ENCODE data around the gene PITPNB. TPM values are rescaled to one million over a fixed set of nuclear protein-coding genes. Genes with fewer than 3 reads are reported as not detected.

The PITPNB gene
- total and polyA plus RNA-seq, 2 donors from 2014 or later, result 23.7 to 72.0 TPM

- H3K9me3 ChIP-seq (ENCODE audit: control insufficient read depth in 2 of 3, insufficient read depth in 1 of 3, low read length in 3 of 3), result no peaks in the 10 kb centered on the region
- FAIRE-seq (no peak), DNase-seq (no peak)
- intact Hi-C loops (cut with DNase I), result no loop called here
- H3K9ac ChIP-seq (ENCODE audit: low read length in 3 of 3), result no peak overlapping the region
- peaks cover 0 to 4% (median 2%) of the 10 kb centered on the region in 3 donors for H3K36me3 ChIP-seq (ENCODE audit: control insufficient read depth in 2 of 3, insufficient read depth in 3 of 3, low read length in 3 of 3)
- peaks cover 4 to 22% (median 15%) of the 10 kb centered on the region in 3 donors for H3K4me1 ChIP-seq (ENCODE audit: control insufficient read depth in 2 of 3, insufficient read depth in 2 of 3, low read depth in 1 of 3, low read length in 3 of 3)
- peak overlapping the region in 1 of 2 donors; percentile 45 for H3K27ac ChIP-seq (ENCODE audit: low read depth in 2 of 2, low read length in 2 of 2)
- no peaks in the 10 kb centered on the region for H3K27me3 ChIP-seq (ENCODE audit: control insufficient read depth, insufficient read depth, low read length)
- TF ChIP-seq, protein P1, sequence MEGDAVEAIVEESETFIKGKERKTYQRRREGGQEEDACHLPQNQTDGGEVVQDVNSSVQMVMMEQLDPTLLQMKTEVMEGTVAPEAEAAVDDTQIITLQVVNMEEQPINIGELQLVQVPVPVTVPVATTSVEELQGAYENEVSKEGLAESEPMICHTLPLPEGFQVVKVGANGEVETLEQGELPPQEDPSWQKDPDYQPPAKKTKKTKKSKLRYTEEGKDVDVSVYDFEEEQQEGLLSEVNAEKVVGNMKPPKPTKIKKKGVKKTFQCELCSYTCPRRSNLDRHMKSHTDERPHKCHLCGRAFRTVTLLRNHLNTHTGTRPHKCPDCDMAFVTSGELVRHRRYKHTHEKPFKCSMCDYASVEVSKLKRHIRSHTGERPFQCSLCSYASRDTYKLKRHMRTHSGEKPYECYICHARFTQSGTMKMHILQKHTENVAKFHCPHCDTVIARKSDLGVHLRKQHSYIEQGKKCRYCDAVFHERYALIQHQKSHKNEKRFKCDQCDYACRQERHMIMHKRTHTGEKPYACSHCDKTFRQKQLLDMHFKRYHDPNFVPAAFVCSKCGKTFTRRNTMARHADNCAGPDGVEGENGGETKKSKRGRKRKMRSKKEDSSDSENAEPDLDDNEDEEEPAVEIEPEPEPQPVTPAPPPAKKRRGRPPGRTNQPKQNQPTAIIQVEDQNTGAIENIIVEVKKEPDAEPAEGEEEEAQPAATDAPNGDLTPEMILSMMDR (IDR thresholded peaks at IDR 0.05; ENCODE audit: borderline replicate concordance, extremely low read depth, insufficient read depth), result no peak
- H3K4me3 ChIP-seq (ENCODE audit: low read length in 3 of 3), result no peak overlapping the region
These were observed 50.9 kb downstream of the PITPNB start for GRCh38 chr22:27867953-27868731.

DNA sequence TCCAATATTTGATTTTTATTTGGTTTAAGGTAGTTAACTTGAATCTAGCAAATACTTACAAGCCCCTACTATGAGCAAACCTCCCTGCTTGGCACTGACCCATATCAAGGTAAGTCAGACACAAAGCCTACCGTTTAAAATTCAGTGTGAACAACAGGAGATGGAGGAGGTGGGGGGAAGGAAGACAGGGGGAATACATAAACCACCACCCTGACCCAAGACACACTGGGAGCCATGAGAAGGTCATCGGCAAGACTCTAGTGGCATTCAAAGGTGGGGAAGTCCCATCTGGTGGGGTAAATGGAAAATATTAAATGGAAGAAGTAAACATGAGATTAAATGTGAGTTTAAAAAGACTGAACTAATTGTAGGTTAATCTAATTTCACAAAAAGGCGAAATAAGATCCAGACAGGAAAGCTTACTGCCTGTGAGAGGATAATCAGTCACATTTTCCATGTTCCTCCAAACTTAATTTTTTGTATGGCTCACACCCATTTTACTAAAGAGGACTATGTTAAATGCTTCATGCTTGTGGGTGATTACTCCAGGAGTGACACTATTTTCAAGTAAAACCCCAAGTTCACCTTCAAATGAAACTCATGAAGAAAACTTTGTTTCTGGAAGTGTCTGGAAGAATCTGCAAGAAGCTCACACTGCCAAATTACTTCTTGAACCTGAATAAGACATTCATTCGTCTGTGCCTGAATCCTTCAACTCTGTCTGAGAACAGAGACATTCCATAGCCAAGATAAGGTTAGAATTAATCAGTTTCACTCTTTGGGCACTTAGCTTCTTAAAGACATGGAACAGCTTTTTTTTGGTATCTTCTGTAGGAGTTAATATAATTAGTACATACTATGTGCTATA, 51.7 kb downstream of the PITPNB start:
- H3K9me3 ChIP-seq (ENCODE audit: control insufficient read depth in 2 of 3, insufficient read depth in 1 of 3, low read length in 3 of 3), result no peaks in the 10 kb centered on the region
- no peak overlapping the region for H3K4me3 ChIP-seq (ENCODE audit: low read length in 3 of 3)
- H3K4me1 ChIP-seq (ENCODE audit: control insufficient read depth in 2 of 3, insufficient read depth in 2 of 3, low read depth in 1 of 3, low read length in 3 of 3), result peaks cover 4 to 22% (median 17%) of the 10 kb centered on the region in 3 donors
- H3K36me3 ChIP-seq (ENCODE audit: control insufficient read depth in 2 of 3, insufficient read depth in 3 of 3, low read length in 3 of 3), result peaks cover 0 to 4% (median 0%) of the 10 kb centered on the region in 3 donors
- peak overlapping the region; percentile 40 to 84 for H3K27ac ChIP-seq (ENCODE audit: low read depth in 2 of 2, low read length in 2 of 2)
- DNase-seq (no peak), FAIRE-seq (no peak)
- H3K9ac ChIP-seq (ENCODE audit: low read length in 3 of 3), result no peak overlapping the region
- TF ChIP-seq, protein P1 (IDR thresholded peaks at IDR 0.05; ENCODE audit: borderline replicate concordance, extremely low read depth, insufficient read depth), result no peak
- no peaks in the 10 kb centered on the region for H3K27me3 ChIP-seq (ENCODE audit: control insufficient read depth, insufficient read depth, low read length)
- intact Hi-C loops (cut with DNase I), result no loop called here

GRCh38 chr22:27866135-27867084, 52.6 kb downstream of the PITPNB start:
- peak overlapping the region in 1 of 2 donors; percentile 84 for H3K27ac ChIP-seq (ENCODE audit: low read depth in 2 of 2, low read length in 2 of 2)
- no peaks in the 10 kb centered on the region for H3K9me3 ChIP-seq (ENCODE audit: control insufficient read depth in 2 of 3, insufficient read depth in 1 of 3, low read length in 3 of 3)
- H3K4me1 ChIP-seq (ENCODE audit: control insufficient read depth in 2 of 3, insufficient read depth in 2 of 3, low read depth in 1 of 3, low read length in 3 of 3), result peaks cover 4 to 22% (median 17%) of the 10 kb centered on the region in 3 donors
- TF ChIP-seq, protein P1 (IDR thresholded peaks at IDR 0.05; ENCODE audit: borderline replicate concordance, extremely low read depth, insufficient read depth), result no peak
- no peak overlapping the region for H3K4me3 ChIP-seq (ENCODE audit: low read length in 3 of 3)
- H3K36me3 ChIP-seq (ENCODE audit: control insufficient read depth in 2 of 3, insufficient read depth in 3 of 3, low read length in 3 of 3), result peaks cover 0 to 2% (median 2%) of the 10 kb centered on the region in 3 donors
- DNase-seq (peak in 2 of 5 donors; percentile 73 to 78), FAIRE-seq (no peak)
- intact Hi-C loops (cut with DNase I), result no loop called here
- no peak overlapping the region for H3K9ac ChIP-seq (ENCODE audit: low read length in 3 of 3)
- no peaks in the 10 kb centered on the region for H3K27me3 ChIP-seq (ENCODE audit: control insufficient read depth, insufficient read depth, low read length)

Data from kidney (tissue), 14 donors.